A673 (cell line): ENCODE results near the gene PLCB2. TPM values are rescaled to one million over a fixed set of nuclear protein-coding genes. Genes with fewer than 3 reads are reported as not detected.

Source experiments
- BruUV-seq: library from RNA; stranded (reverse); fragments of 400-500 nt; replicated peaks from 2 replicates; lab custom pipeline; 2021; lab: Mats Ljungman, UMichigan
- CTCF ChIA-PET: fragments of 300-600 bp; sonication (Branson Sonifier 250); formaldehyde crosslinking; loops from one replicate; lab custom pipeline; 2022; ENCODE audit warnings: antibody characterized with exemption; lab: Charles Lee
- POLR2A ChIA-PET: fragments of 300-600 bp; sonication (Branson Sonifier 250); formaldehyde crosslinking; loops from one replicate; lab custom pipeline; 2022; ENCODE audit warnings: antibody characterized with exemption; ENCODE audit not compliant: low non-redundant PET; lab: Charles Lee
- DNase-seq: peaks from one replicate; pipeline ENCODE4 v3.0.0-alpha.2; 2015; ENCODE audit warnings: low spot score
- H3K27ac ChIP-seq: fragments of 200-600 bp; sonication (generic); 2 replicates; pipeline ENCODE4 v1.5.1; 2016; ENCODE audit warnings: mixed run types, low read depth, mild to moderate bottlenecking, mixed read lengths, antibody characterized with exemption, low read length; ENCODE audit not compliant: poor library complexity, severe bottlenecking
- H3K27me3 ChIP-seq: fragments of 200-600 bp; sonication (generic); replicated peaks from 2 replicates; pipeline ENCODE4 v1.6.1; 2017; ENCODE audit warnings: mixed run types, low read depth, mild to moderate bottlenecking, mixed read lengths, antibody characterized with exemption, low read length; ENCODE audit not compliant: insufficient read depth, poor library complexity
- H3K36me3 ChIP-seq: fragments of 200-600 bp; sonication (generic); 2 replicates; pipeline ENCODE4 v1.6.1; 2016; ENCODE audit warnings: mixed run types, mild to moderate bottlenecking, mixed read lengths, antibody characterized with exemption, low read length; ENCODE audit not compliant: insufficient read depth, poor library complexity, severe bottlenecking
- H3K4me1 ChIP-seq: fragments of 200-600 bp; sonication (generic); 2 replicates; pipeline ENCODE4 v1.6.1; 2017; ENCODE audit warnings: mixed run types, mild to moderate bottlenecking, mixed read lengths, antibody characterized with exemption, low read length; ENCODE audit not compliant: insufficient read depth, poor library complexity, severe bottlenecking
- H3K4me3 ChIP-seq: fragments of 200-600 bp; sonication (generic); 2 replicates; pipeline ENCODE4 v1.5.1; 2016; ENCODE audit warnings: low read depth, mixed run types, mild to moderate bottlenecking, mixed read lengths, low read length; ENCODE audit not compliant: poor library complexity, severe bottlenecking
- H3K9me3 ChIP-seq: fragments of 200-600 bp; sonication (generic); 2 replicates; pipeline ENCODE4 v1.6.1; 2016; ENCODE audit warnings: mixed run types, low read depth, mild to moderate bottlenecking, mixed read lengths, antibody characterized with exemption, low read length; ENCODE audit not compliant: poor library complexity, severe bottlenecking
- CTCF ChIP-seq: fragments of 300-800, 200-600 bp; sonication (generic); conservative IDR thresholded peaks from 2 replicates; pipeline ENCODE4 v1.5.1; 2017; ENCODE audit warnings: low read depth, mild to moderate bottlenecking, antibody characterized with exemption, low read length, moderate library complexity, mixed read lengths
- EZH2 ChIP-seq: fragments of 200-600 bp; sonication (generic); IDR thresholded peaks from 2 replicates; pipeline ENCODE4 v1.6.1; 2017; ENCODE audit warnings: borderline replicate concordance, low read depth, mild to moderate bottlenecking, mixed read lengths, antibody characterized with exemption, low read length; ENCODE audit not compliant: poor library complexity, severe bottlenecking
- intact Hi-C: fragments of 100-400 bp; cut with micrococcal nuclease; formaldehyde crosslinking; loops from one replicate; pipeline ENCODE4 v1.10.0; 2022; ENCODE audit not compliant: unreplicated experiment
- total RNA-seq: library from RNA; stranded (reverse); gene quantifications from 2 replicates; pipeline ENCODE4 v1.2.3, GENCODE V29; 2021

Gene PLCB2
- total RNA-seq, 1 experiment from 2014 or later = 5.6 TPM

- H3K4me3 ChIP-seq = peak overlapping the region; percentile 29
- TF ChIP-seq EZH2 = no peak
- peak; percentile 99 for TF ChIP-seq CTCF
- H3K9me3 ChIP-seq = no peaks in the 10 kb centered on the region
- no peak overlapping the region for H3K27ac ChIP-seq
- H3K36me3 ChIP-seq = no peaks in the 10 kb centered on the region
- H3K27me3 ChIP-seq = no peaks in the 10 kb centered on the region
- DNase-seq = peak; percentile 70
- intact Hi-C loops = loop anchor here (1.0 to 10.0 kb wide), 7 partner anchors 31 to 1575 kb away; no protein-coding TSS in a partner anchor
- H3K4me1 ChIP-seq = peaks cover 46% of the 10 kb centered on the region
- no TSS peak for BruUV-seq
- CTCF ChIA-PET = interaction anchor here (0.5 to 2.2 kb wide), 15 partner anchors 10 to 251 kb away, joined by 3 to 25 read pairs (median 6); partner anchors contain the start of gene CCDC9B
- POLR2A ChIA-PET = interaction anchor here (0.7 kb wide), 1 partner anchor 58 kb away, joined by 4 read pairs; no protein-coding TSS in a partner anchor
Measured at GRCh38 chr15:40279437-40280141, 28.1 kb downstream of the PLCB2 start.

- Histone ChIP-seq H3K4me1 (peaks cover 42% of the 10 kb centered on the region), H3K4me3 (no peak overlapping the region), H3K36me3 (no peaks in the 10 kb centered on the region), H3K27me3 (no peaks in the 10 kb centered on the region), H3K9me3 (no peaks in the 10 kb centered on the region), H3K27ac (peak overlapping the region; percentile 39)
- no TSS peak for BruUV-seq
- no peak for DNase-seq
- intact Hi-C loops = loop anchor here (2.0 to 10.0 kb wide), 5 partner anchors 145 to 1573 kb away; no protein-coding TSS in a partner anchor
- POLR2A ChIA-PET = no interaction called here
- TF ChIP-seq CTCF (no peak), EZH2 (no peak)
- CTCF ChIA-PET = interaction anchor here (1.2 to 2.2 kb wide), 3 partner anchors 13 to 61 kb away, joined by 4 to 25 read pairs (median 9); partner anchors contain the start of gene CCDC9B
Measured at GRCh38 chr15:40278026-40278425, 29.7 kb downstream of the PLCB2 start.

- Histone ChIP-seq H3K27me3 (no peaks in the 10 kb centered on the region), H3K4me3 (no peak overlapping the region), H3K36me3 (no peaks in the 10 kb centered on the region), H3K27ac (peak overlapping the region; percentile 39), H3K4me1 (peaks cover 38% of the 10 kb centered on the region), H3K9me3 (no peaks in the 10 kb centered on the region)
- TF ChIP-seq EZH2 (no peak), CTCF (no peak)
- POLR2A ChIA-PET = no interaction called here
- CTCF ChIA-PET = interaction anchor here (1.2 to 2.2 kb wide), 2 partner anchors 14 to 60 kb away, joined by 4 to 9 read pairs; no protein-coding TSS in a partner anchor
- no peak for DNase-seq
- BruUV-seq = no TSS peak
- intact Hi-C loops = loop anchor here (5.0 to 10.0 kb wide), 4 partner anchors 393 to 1573 kb away; no protein-coding TSS in a partner anchor
Measured at GRCh38 chr15:40277471-40277870, 30.3 kb downstream of the PLCB2 start.
